PC-3 (cell line): ENCODE data around the gene SLC39A6. TPM values are rescaled to one million over a fixed set of nuclear protein-coding genes. Genes with fewer than 3 reads are reported as not detected.

ENCODE experiments used
- ATAC-seq: fragments of 200-7000 bp; cut with Tn5 transposase; 2 replicates; pipeline ENCODE4 v1.9.1; 2020; ENCODE audit warnings: mild to moderate bottlenecking, moderate library complexity
- BruUV-seq: library from RNA; stranded (reverse); fragments of 400-500 nt; replicated peaks from 2 replicates; lab custom pipeline; 2021; lab: Mats Ljungman, UMichigan
- CTCF ChIA-PET: fragments of 300-600 bp; sonication (Branson Sonifier 250); formaldehyde crosslinking; loops from one replicate; lab custom pipeline; 2022; ENCODE audit warnings: antibody characterized with exemption; lab: Charles Lee
- POLR2A ChIA-PET: fragments of 300-600 bp; sonication (Branson Sonifier 250); formaldehyde crosslinking; loops from one replicate; lab custom pipeline; 2022; ENCODE audit warnings: antibody characterized with exemption; ENCODE audit not compliant: unreplicated experiment; lab: Charles Lee
- DNase-seq: peaks from one replicate; pipeline ENCODE4 v3.0.0-alpha.2; 2015
- H2AFZ ChIP-seq: fragments of 300-600 bp; sonication (generic); 2 replicates; pipeline ENCODE4 v1.6.0; 2016; ENCODE audit warnings: antibody characterized with exemption, low read length
- H3F3A ChIP-seq: fragments of 300-600 bp; sonication (generic); one replicate; pipeline ENCODE4 v1.6.0; 2017; ENCODE audit warnings: antibody characterized with exemption, low read length, control low read depth, mild to moderate bottlenecking; ENCODE audit not compliant: unreplicated experiment
- H3K27ac ChIP-seq: fragments of 300-600 bp; sonication (generic); 2 replicates; pipeline ENCODE4 v1.5.1; 2016; ENCODE audit warnings: mild to moderate bottlenecking, low read length
- H3K27me3 ChIP-seq: fragments of 300-600 bp; sonication (generic); 2 replicates; pipeline ENCODE4 v1.6.1; 2016; ENCODE audit warnings: low read length, mixed read lengths
- H3K36me3 ChIP-seq: fragments of 300-600 bp; sonication (generic); 2 replicates; pipeline ENCODE4 v1.6.1; 2016; ENCODE audit warnings: low read depth, mixed run types, low read length, mixed read lengths
- H3K4me1 ChIP-seq: fragments of 300-600 bp; sonication (generic); 2 replicates; pipeline ENCODE4 v1.5.1; 2016; ENCODE audit warnings: low read length; ENCODE audit not compliant: insufficient read depth
- H3K4me2 ChIP-seq: fragments of 300-600 bp; sonication (generic); 2 replicates; pipeline ENCODE4 v1.6.0; 2016; ENCODE audit warnings: low read length
- H3K4me3 ChIP-seq: fragments of 300-600 bp; sonication (generic); 2 replicates; pipeline ENCODE4 v1.5.1; 2016; ENCODE audit warnings: mild to moderate bottlenecking, low read length, mixed read lengths
- H3K79me2 ChIP-seq: fragments of 300-600 bp; sonication (generic); 2 replicates; pipeline ENCODE4 v1.6.1; 2017; ENCODE audit warnings: low read length, mixed read lengths
- H3K9ac ChIP-seq: fragments of 300-600 bp; sonication (generic); 2 replicates; pipeline ENCODE4 v1.6.0; 2016; ENCODE audit warnings: mild to moderate bottlenecking, low read length
- H3K9me2 ChIP-seq: fragments of 300-600 bp; sonication (generic); replicated peaks from 2 replicates; pipeline ENCODE4 v1.6.1; 2016; ENCODE audit warnings: mixed run types, low read length, mixed read lengths
- H3K9me3 ChIP-seq: fragments of 300-600 bp; sonication (generic); 2 replicates; pipeline ENCODE4 v1.6.1; 2016; ENCODE audit warnings: low read length, mixed read lengths
- H4K20me1 ChIP-seq: fragments of 300-600 bp; sonication (generic); 2 replicates; pipeline ENCODE4 v1.6.1; 2016; ENCODE audit warnings: low read length, mixed read lengths
- EZH2 ChIP-seq: fragments of 300-600 bp; sonication (generic); IDR thresholded peaks from one replicate; pipeline ENCODE4 v1.6.1; 2017; ENCODE audit warnings: antibody characterized with exemption, mild to moderate bottlenecking, low read length; ENCODE audit not compliant: unreplicated experiment
- EZH2phosphoT487 ChIP-seq: fragments of 300-600 bp; sonication (generic); IDR thresholded peaks from 2 replicates; pipeline ENCODE4 v1.6.1; 2018; ENCODE audit warnings: mild to moderate bottlenecking, antibody characterized with exemption, low read length, borderline replicate concordance
- intact Hi-C: fragments of 100-400 bp; cut with micrococcal nuclease; formaldehyde crosslinking; loops from 2 replicates; pipeline ENCODE4 v1.9.0; 2023
- total RNA-seq: library from RNA; depleted of rRNA; stranded (reverse); fragments of >200 nt; gene quantifications from 2 replicates; pipeline ENCODE4 v1.2.3, GENCODE V29; 2014
- TF ChIP-seq, protein P1 (sequence below): fragments of 300-600 bp; sonication (generic); conservative IDR thresholded peaks from 2 replicates; pipeline ENCODE4 v1.5.1; 2017; ENCODE audit warnings: antibody characterized with exemption, low read depth, mild to moderate bottlenecking, low read length

The SLC39A6 gene
- total RNA-seq, 1 experiment from 2014 or later = 25.5 TPM

DNA sequence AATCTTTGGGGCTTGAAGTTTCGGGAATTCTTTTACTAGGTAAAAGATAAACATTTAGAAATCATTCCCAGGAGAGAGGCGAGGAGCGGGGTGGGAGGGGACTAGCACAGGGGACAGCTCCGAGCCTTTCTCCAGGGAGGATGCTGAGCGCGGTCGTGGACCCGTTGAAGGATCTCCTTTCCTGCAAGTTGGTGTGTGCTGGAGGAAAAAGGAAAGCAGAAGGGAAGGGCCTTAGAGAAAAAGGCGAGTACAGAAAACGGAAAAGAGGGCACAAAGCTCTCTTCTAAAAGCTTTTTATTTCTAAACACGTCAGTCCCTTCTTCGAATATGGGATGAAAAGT is 640 bp downstream of the SLC39A6 start:
- Histone ChIP-seq H3K79me2 (peaks cover 45% of the 10 kb centered on the region), H2AFZ (peak overlapping the region; percentile 95), H3K9me3 (no peaks in the 10 kb centered on the region), H3K27me3 (no peaks in the 10 kb centered on the region), H3K9ac (peak overlapping the region; percentile 95), H3K4me1 (0 out of 2 replicates have a peak, but pooled peaks cover 3% of the 10 kb centered on the region), H3K9me2 (no peaks in the 10 kb centered on the region), H3K27ac (no peak overlapping the region), H3F3A (no peaks in the 10 kb centered on the region), H3K4me3 (peak overlapping the region; percentile 87), H3K4me2 (peak overlapping the region; percentile 96), H4K20me1 (peaks cover 10% of the 10 kb centered on the region; the same call in 1 of the 2 replicates), H3K36me3 (no peaks in the 10 kb centered on the region; the same call in 1 of the 2 replicates)
- no TSS peak for BruUV-seq
- intact Hi-C loops = loop anchor here (2.0 to 10.0 kb wide), 2 partner anchors 32 to 114 kb away; no protein-coding TSS in a partner anchor
- DNase-seq (no peak), ATAC-seq (peak; percentile 21)
- POLR2A ChIA-PET = interaction anchor here (0.5 kb wide), 1 partner anchor 432 kb away, joined by 5 read pairs; no protein-coding TSS in a partner anchor
- no peak for TF ChIP-seq EZH2phosphoT487
- TF ChIP-seq, protein P1, sequence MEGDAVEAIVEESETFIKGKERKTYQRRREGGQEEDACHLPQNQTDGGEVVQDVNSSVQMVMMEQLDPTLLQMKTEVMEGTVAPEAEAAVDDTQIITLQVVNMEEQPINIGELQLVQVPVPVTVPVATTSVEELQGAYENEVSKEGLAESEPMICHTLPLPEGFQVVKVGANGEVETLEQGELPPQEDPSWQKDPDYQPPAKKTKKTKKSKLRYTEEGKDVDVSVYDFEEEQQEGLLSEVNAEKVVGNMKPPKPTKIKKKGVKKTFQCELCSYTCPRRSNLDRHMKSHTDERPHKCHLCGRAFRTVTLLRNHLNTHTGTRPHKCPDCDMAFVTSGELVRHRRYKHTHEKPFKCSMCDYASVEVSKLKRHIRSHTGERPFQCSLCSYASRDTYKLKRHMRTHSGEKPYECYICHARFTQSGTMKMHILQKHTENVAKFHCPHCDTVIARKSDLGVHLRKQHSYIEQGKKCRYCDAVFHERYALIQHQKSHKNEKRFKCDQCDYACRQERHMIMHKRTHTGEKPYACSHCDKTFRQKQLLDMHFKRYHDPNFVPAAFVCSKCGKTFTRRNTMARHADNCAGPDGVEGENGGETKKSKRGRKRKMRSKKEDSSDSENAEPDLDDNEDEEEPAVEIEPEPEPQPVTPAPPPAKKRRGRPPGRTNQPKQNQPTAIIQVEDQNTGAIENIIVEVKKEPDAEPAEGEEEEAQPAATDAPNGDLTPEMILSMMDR = no peak
- no peak for TF ChIP-seq EZH2
- CTCF ChIA-PET = interaction anchor here (0.6 to 1.0 kb wide), 2 partner anchors 19 to 110 kb away, joined by 3 read pairs; no protein-coding TSS in a partner anchor

DNA sequence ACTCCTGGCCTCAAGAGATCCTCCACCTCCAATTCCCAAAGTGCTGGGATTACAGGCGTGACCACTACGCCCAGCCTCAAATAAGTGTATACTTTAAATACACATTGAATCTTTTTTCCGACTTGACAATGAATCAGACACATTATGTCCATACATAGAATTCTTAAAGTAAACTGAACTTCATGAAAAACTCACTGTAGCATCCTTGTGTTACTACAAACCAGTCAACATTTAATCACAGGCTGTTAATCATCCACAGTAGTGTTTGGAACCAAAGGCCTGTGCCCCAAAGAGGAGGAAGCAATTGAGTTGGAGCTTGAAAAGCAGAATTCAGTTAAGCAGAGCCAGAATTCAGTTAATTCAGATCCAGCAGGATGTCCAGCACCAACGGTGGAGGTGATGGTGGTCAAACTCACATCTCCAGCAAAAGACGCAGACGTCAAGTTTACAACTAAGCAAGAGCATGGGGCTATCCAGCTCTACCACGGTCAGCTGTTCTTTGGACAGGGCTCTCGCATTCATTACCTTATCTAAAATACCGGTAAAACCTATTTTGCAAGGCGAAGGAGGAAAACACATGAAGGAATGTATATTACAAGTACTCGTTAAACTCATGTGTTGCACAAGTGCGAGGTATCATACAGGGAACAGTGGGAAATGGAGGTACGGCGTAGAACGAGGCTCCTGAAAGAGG is 1.2 kb downstream of the SLC39A6 start:
- Histone ChIP-seq H3K4me3 (peak overlapping the region; percentile 87), H3K9me2 (no peaks in the 10 kb centered on the region), H3K4me1 (0 out of 2 replicates have a peak, but pooled peaks cover 3% of the 10 kb centered on the region), H3K36me3 (no peaks in the 10 kb centered on the region; the same call in 1 of the 2 replicates), H3K79me2 (peaks cover 41% of the 10 kb centered on the region), H3K9me3 (no peaks in the 10 kb centered on the region), H2AFZ (peak overlapping the region; percentile 95), H4K20me1 (peaks cover 10% of the 10 kb centered on the region; the same call in 1 of the 2 replicates), H3K4me2 (peak overlapping the region; percentile 96), H3K27me3 (no peaks in the 10 kb centered on the region), H3F3A (no peaks in the 10 kb centered on the region), H3K9ac (no peak overlapping the region; the same call in 1 of the 2 replicates), H3K27ac (no peak overlapping the region)
- BruUV-seq = no TSS peak
- DNase-seq (peak; percentile 5), ATAC-seq (no peak; the same call in 1 of the 2 replicates)
- intact Hi-C loops = loop anchor here (2.0 to 10.0 kb wide), 2 partner anchors 31 to 113 kb away; no protein-coding TSS in a partner anchor
- CTCF ChIA-PET = interaction anchor here (1.0 kb wide), 1 partner anchor 110 kb away, joined by 3 read pairs; no protein-coding TSS in a partner anchor
- TF ChIP-seq, protein P1 = no peak
- TF ChIP-seq EZH2phosphoT487 = no peak
- TF ChIP-seq EZH2 = no peak
- POLR2A ChIA-PET = interaction anchor here (0.5 kb wide), 1 partner anchor 432 kb away, joined by 5 read pairs; no protein-coding TSS in a partner anchor
